HL-60 (cell line): Measurements from ENCODE around the gene SNTG2.

Experiments used
- CTCF ChIP-seq: IDR thresholded peaks from one replicate; pipeline ENCODE4 v1.5.1; 2011; ENCODE audit warnings: low read length, control low read depth, inconsistent platforms; ENCODE audit not compliant: insufficient read depth
- GABPA ChIP-seq: IDR thresholded peaks from 2 replicates; pipeline ENCODE4 v1.6.1; 2012; ENCODE audit warnings: low read depth
- POLR2AphosphoS5 ChIP-seq: IDR thresholded peaks from 2 replicates; pipeline ENCODE4 v1.6.1; 2012; ENCODE audit warnings: low read depth
- REST ChIP-seq: IDR thresholded peaks from 2 replicates; pipeline ENCODE4 v1.6.1; 2012; ENCODE audit warnings: low read depth; ENCODE audit not compliant: insufficient replicate concordance

GRCh38 chr2:1308678-1309077, 358.0 kb downstream of the SNTG2 start:
- TF ChIP-seq CTCF (no peak), POLR2AphosphoS5 (no peak), GABPA (no peak), REST (no peak)
